Heart left ventricle (tissue), 16 donors: Measurements from ENCODE around the gene GNB1. TPM values are rescaled to one million over a fixed set of nuclear protein-coding genes. Genes with fewer than 3 reads are reported as not detected.
A peak's percentile ranks its signal among the peaks of the same experiment; 100 is the strongest.

ENCODE experiments used
- ATAC-seq, 4 donors: fragments of 200-7000 bp; cut with Tn5 transposase; one replicate each; pipeline ENCODE4 v1.9.1; 2020 to 2022; ENCODE audit warnings: moderate library complexity in 4 of 4, mild to moderate bottlenecking in 3 of 4, moderate number of reproducible peaks in 1 of 4
- DNase-seq, 5 donors: peaks; one replicate each; pipeline ENCODE4 v3.0.0-alpha.2; 2020
- H3K27ac ChIP-seq, 12 donors: fragments of 200-600 bp; sonication (generic) in 4 of 12; one replicate each; pipeline versions ENCODE4 v1.5.0 to v1.8.0; 2016 to 2022; ENCODE audit warnings: mild to moderate bottlenecking in 2 of 12
- H3K27me3 ChIP-seq, 9 donors: fragments of 200-600 bp; sonication (generic) in 2 of 9; one replicate each; pipeline versions ENCODE4 v1.5.1 to v1.8.0; 2016 to 2022; ENCODE audit warnings: mild to moderate bottlenecking in 3 of 9
- H3K36me3 ChIP-seq, 9 donors: fragments of 200-600 bp; sonication (generic) in 2 of 9; one replicate each; pipeline versions ENCODE4 v1.5.0 to v1.8.0; 2018 to 2022; ENCODE audit warnings: mild to moderate bottlenecking in 2 of 9
- H3K4me1 ChIP-seq, 12 donors: fragments of 200-600 bp; sonication (generic) in 4 of 12; one replicate each; pipeline versions ENCODE4 v1.5.0 to v1.8.0; 2016 to 2022; ENCODE audit warnings: mild to moderate bottlenecking in 3 of 12
- H3K4me3 ChIP-seq, 12 donors: fragments of 200-600 bp; sonication (generic) in 4 of 12; one replicate each; pipeline versions ENCODE4 v1.5.0 to v1.8.0; 2017 to 2022; ENCODE audit warnings: mild to moderate bottlenecking in 9 of 12, moderate library complexity in 4 of 12
- H3K9me3 ChIP-seq, 12 donors: fragments of 200-600 bp; sonication (generic) in 4 of 12; one replicate each; pipeline versions ENCODE4 v1.5.0 to v1.8.0; 2016 to 2022; ENCODE audit warnings: mild to moderate bottlenecking in 1 of 12
- CTCF ChIP-seq, 12 donors: fragments of 200-600 bp; sonication (generic) in 4 of 12; IDR thresholded peaks; one replicate each; pipeline versions ENCODE4 v1.5.0 to v1.8.0; 2018 to 2022; ENCODE audit warnings: antibody characterized with exemption in 12 of 12, mild to moderate bottlenecking in 5 of 12
- POLR2A ChIP-seq, 2 donors: fragments of 450-650 bp; IDR thresholded peaks; one replicate each; pipeline ENCODE4 v1.6.1; 2017; ENCODE audit warnings: antibody characterized with exemption in 2 of 2, mild to moderate bottlenecking in 2 of 2, moderate library complexity in 2 of 2
- WGBS, 4 donors: extraction: QIAGEN DNeasy Blood & Tissue Kit in 2 of 4; methylation state at CpG; one replicate each; pipeline versions ENCODE4 v1.1.5 to v1.1.7; 2013 to 2018; 5-methylcytosine and 5-hydroxymethylcytosine counted together
- intact Hi-C, 10 donors: fragments of 100-400 bp; cut with DNase I; formaldehyde crosslinking; loops; one replicate each; pipeline versions ENCODE4 v1.11.1 to v1.14.2; 2022
- polyA plus RNA-seq, 2 donors: library from polyadenylated mRNA; stranded (reverse); fragments of 200-250 nt; gene quantifications; one replicate each; pipeline ENCODE4 v1.2.3, GENCODE V29; 2013
- total RNA-seq, 9 donors: library from RNA; depleted of rRNA in 2 of 9; stranded (reverse); fragments of >200 nt in 2 of 9; fragmentation: NEBNext Ultra II Directional in 3 of 9; extraction: Animal tissue kit (Norgen Biotek cat#: 25700) in 3 of 9; gene quantifications; one replicate each; pipeline versions ENCODE4 v1.1.0 to v1.2.4, GENCODE V29; 2016 to 2023
- donor health status: ischemic (EF 13 %, LVEDD 7.1; RV severe dilation, severe dysfunction).
- donor health status: healthy with polysubstance abuse.
- donor health status: DM: no; HTN: yes; CAD: no.
- donor health status: DM: no; HTN: no; CAD: no.
- donor health status: ischemic (EF 25% LVEDD 6.9; RV normal size, moderate dysfunction).
- donor health status: ischemic (EF 25% LVEDD 5.7; RV mildly dilated, moderate dysfunction).
- donor health status: healthy.
- donor health status: DM: yes; HTN: yes; CAD: no.
- donor health status: ischemic (EF 35%, LVEDD 5.7; RV mildly dilated, moderate dysfunction).
- donor health status: nonischemic (EF 11% LVEDD 7.7; RV severe dilation, severe dysfunction).
- donor health status: DM: yes; HTN: yes; CAD: no.
- donor health status: PGD.
- donor health status: ischemic (EF 29% LVEDD 5.4; RV normal size, mild dysfunction).
- donor health status: nonischemic (EF 23%, LVEDD 6.1; RV moderate dilation, normal function).

Gene GNB1
- total and polyA plus RNA-seq, 11 donors = 52.9 to 275 (median 172) TPM

GRCh38 chr1:1929639-1930545, 39.0 kb upstream of the GNB1 start:
- Histone ChIP-seq H3K27ac (no peak overlapping the region), H3K36me3 (no peaks in the 10 kb centered on the region), H3K27me3 (no peaks in the 10 kb centered on the region), H3K9me3 (no peaks in the 10 kb centered on the region), H3K4me1 (peaks cover 0 to 19% (median 9%) of the 10 kb centered on the region in 12 donors), H3K4me3 (no peak overlapping the region)
- TF ChIP-seq POLR2A (IDR thresholded peaks at IDR 0.05) = no peak
- no peak for TF ChIP-seq CTCF (IDR thresholded peaks at IDR 0.05)
- 84 to 89% (median 85%) methylated on average over 34 to 38 of the region's 38 CpGs for WGBS, 4 donors
- intact Hi-C loops = no loop called here
- ATAC-seq (no peak), DNase-seq (peak in 3 of 5 donors; percentile 7 to 48 (median 19))

- H3K4me1 ChIP-seq = peaks cover 0 to 19% (median 9%) of the 10 kb centered on the region in 12 donors
- TF ChIP-seq POLR2A (IDR thresholded peaks at IDR 0.05) (no peak), CTCF (IDR thresholded peaks at IDR 0.05) (no peak)
- 56 to 74% (median 72%) methylated on average over 5 to 10 of the region's 10 CpGs for WGBS, 4 donors
- H3K9me3 ChIP-seq = no peaks in the 10 kb centered on the region
- ATAC-seq (peak in 3 of 4 donors; percentile 2 to 10 (median 5)), DNase-seq (no peak)
- H3K27ac ChIP-seq = no peak overlapping the region
- H3K36me3 ChIP-seq = no peaks in the 10 kb centered on the region
- no peak overlapping the region for H3K4me3 ChIP-seq
- intact Hi-C loops = no loop called here
- no peaks in the 10 kb centered on the region for H3K27me3 ChIP-seq
Measured at GRCh38 chr1:1929102-1929638, 38.3 kb upstream of the GNB1 start.

- H3K27me3 ChIP-seq = no peaks in the 10 kb centered on the region
- H3K27ac ChIP-seq = peak overlapping the region in 3 of 12 donors; percentile 37 to 53 (median 37)
- ATAC-seq (peak in 3 of 4 donors; percentile 29 to 32 (median 31)), DNase-seq (peak in 2 of 5 donors; percentile 27 to 77)
- H3K9me3 ChIP-seq = no peaks in the 10 kb centered on the region
- no peaks in the 10 kb centered on the region for H3K36me3 ChIP-seq
- intact Hi-C loops = no loop called here
- H3K4me3 ChIP-seq = no peak overlapping the region
- H3K4me1 ChIP-seq = peaks cover 0 to 19% (median 9%) of the 10 kb centered on the region in 12 donors
- TF ChIP-seq POLR2A (IDR thresholded peaks at IDR 0.05) (no peak), CTCF (IDR thresholded peaks at IDR 0.05) (no peak)
- WGBS, 4 donors = 50 to 62% (median 61%) methylated on average over 30 to 33 of the region's 34 CpGs
Measured at GRCh38 chr1:1928231-1929101, 37.6 kb upstream of the GNB1 start.
